Dedifferentiated amniotic fluid mesenchymal stem cell (primary cell): ENCODE results near the gene S100A4.

ENCODE experiments used
- DNase-seq: peaks from one replicate; pipeline ENCODE4 v3.0.0-alpha.2; 2016; ENCODE audit errors: extremely low spot score

S100A4 gene

DNA sequence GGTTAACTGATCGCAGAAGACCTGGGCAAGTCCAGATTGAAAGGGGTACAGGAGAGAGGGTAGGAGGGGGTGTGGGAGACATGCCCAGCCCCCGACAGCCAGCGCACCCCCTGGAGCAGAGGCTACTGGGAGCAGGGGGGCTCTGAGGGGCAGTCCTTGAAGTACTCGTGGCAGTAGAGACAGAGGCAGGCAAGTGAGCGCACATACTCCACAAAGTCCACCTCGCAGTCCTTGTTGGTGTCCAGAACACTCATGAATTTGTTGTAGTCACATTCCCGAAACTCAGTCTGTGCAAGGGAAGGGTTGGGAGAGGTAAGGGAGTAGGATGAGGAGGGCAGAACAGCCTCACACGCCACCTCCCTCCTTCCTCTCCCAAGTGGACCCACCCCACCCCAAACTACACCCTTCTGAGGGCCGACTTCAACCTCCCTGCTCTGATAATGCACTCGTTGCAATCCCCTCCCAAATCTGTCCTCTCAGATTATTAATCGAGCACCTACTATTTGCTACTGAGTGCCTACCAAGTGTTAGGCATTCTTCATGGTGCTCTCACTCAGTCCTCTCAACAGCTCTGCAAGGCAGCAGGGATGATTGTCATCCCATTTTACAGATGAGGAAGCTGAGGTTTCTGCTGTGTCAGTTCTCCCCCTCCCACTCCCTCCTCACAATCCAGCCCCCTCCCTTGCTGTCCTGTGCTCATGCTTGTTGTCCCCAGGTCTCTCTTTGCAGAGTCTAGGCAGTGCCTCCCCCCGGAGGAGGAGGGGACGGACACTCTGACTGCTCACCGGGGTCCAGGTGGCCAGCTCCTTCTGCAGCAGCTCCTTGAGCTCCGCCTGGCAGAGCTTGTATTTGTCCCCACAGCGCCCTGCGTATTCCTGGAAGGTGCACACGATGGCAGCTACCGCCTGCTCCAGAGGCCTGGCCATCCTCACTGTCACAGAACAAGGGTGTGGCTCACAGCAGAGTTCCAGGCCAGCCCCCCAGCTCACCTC is 2.2 kb upstream of the S100A4 start:
- DNase-seq, result no peak

DNA sequence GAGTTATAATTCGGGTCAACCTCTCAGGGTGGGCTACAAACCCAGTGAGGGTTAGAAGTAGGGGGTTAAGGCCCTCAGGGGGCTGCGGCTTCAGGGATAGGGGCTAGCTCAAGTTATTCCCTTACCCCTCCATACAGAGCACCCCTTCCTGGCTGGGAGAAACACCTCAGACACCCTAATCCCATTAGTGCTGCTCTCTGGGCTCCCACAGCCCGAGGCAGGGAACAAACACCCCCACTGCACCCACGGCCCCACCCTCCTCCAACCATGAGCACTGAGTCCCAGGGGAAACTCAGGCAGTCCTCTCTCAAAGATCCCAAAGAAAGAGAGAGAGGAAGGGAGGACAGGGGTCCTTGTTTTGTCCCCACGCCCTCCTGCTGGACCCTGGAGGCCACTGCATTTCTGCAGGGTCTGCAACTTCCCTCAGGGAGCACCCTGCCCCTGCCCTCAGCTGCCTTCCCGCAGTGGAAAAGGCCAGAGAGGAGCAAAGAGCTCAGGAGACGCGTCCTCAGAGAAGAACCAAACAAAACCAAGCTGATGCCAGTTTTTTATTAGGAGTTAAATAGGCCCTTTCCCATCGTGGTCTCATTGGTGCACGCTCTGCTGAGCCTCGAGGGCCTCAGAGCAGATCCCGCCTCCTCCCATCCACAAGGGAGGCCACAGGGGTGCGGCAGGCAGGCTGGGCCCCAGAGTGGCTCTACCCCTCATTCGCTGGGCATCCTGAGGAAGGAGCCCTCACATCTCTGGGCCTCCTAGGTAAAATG is 1.4 kb upstream of the S100A4 start:
- no peak for DNase-seq

- DNase-seq, result no peak
Observed at GRCh38 chr1:153546371-153546770, 765 bp upstream of the S100A4 start.

DNA sequence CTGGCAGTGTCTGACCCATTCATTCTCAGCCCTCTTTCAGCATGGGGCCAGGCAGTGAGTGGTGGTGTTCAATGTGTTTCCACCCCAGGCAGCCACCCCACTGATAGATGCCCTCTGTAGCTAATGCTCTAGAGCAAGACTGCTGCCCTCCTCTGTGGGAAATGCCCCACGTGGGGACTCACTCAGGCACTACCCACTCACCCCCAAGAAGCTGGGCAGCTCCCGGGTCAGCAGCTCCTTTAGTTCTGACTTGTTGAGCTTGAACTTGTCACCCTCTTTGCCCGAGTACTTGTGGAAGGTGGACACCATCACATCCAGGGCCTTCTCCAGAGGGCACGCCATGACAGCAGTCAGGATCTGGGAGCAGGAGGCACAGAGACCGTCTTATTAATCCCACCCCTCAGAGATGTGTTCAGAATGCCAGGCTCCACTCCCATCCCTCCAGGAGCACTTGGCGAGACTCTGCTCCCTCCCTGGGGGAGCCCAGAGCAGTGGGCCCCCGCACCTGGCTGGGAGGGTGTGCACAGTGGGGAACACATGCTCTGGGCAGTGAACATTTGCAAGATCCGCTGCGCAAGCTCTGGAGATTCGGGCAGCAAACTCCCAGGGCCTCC is 1.0 kb downstream of the S100A4 start:
- DNase-seq, result no peak

DNA sequence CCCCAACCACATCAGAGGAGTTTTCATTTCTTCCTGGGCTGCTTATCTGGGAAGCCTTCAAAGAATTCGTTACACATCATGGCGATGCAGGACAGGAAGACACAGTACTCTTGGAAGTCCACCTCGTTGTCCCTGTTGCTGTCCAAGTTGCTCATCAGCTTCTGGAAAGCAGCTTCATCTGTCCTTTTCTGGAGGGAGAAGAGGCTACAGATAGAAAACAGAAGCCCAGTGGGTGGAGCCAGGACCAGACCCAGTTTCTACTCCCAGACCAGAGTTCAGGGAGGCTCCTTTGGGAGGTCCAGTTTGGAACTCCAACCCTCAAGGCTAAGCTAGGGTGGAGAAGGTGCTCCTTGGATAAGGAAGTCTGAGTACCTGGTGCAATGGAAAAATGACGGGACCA is 1.9 kb downstream of the S100A4 start:
- no peak for DNase-seq

DNA sequence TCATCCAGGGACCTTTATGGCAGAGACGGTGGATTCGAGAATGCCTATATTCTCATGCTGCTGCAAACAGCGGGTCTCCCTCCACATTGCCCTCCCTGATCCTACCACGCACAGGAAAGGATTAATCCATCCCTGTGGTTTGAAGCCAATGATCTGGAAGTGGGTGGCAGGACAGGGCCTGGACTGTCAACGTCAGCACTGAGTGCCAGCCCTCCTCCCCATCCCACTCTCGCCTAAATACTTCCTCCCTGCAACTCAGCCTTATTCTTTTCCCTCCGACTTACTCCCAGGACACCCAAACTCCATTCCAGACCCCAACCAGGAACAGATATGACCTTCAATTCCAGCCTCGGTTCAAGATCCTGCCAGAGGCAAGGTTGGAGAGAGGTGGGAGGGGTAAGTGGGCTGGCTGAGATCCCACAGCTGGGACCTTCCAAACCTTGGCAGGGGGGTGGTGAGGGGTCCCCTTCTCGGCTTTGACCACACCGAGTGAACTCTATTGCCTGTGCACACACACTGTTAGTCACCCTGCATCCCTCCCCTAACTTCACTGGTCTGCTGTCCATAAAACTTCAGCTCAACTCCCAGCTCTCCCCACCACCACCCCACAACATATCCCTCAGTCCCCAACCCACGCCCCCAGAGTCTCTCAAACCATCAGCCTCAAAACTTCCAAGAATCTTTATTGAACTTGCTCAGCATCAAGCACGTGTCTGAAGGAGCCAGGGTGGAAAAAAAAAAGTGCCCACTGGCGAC is 2.5 kb downstream of the S100A4 start:
- no peak for DNase-seq

DNA sequence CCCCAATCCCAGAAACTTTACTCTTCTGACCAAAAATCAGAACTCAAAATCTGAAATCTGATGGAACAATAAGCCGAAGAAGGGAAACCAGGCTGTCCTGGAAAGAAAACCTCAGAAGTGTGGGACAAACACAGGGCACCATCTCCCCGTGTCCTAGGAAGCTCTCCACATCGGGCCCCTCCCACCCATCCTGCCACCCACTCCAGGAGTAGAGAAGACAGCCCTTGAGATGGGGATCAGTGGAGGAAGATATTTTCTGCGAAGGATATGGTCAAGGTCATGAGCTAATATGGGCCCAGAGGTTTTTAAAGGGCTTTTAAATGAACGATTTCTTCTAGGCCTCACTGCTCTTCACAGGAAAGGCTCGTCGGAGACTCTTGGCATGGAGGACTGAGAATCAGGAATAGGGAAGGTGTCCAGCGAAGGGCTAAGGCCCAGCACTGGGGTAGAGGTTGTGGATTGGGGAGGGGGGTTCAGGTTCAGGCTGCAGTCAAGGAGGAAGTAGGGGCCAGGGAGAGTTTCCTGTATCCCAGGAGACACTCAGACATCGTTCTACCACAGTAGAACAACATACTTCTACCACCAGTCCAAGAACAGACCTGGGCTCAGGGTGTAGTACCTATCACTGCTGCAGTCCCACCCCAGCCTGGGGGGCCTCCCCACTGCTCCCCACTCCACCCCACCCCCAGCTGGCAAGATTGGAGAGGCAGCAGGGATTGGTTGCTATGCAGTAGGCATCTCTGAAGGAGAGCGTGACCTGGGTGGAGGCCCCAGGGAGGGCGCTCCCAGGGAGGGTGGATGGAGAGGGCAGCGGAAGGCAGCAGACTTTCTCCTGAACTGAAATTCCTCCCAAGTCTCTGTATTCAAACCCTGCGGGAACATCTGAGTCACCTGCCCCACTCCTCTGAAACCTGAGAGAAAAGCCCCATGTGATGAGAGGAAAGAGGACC is 3.7 kb downstream of the S100A4 start:
- DNase-seq, result no peak

DNA sequence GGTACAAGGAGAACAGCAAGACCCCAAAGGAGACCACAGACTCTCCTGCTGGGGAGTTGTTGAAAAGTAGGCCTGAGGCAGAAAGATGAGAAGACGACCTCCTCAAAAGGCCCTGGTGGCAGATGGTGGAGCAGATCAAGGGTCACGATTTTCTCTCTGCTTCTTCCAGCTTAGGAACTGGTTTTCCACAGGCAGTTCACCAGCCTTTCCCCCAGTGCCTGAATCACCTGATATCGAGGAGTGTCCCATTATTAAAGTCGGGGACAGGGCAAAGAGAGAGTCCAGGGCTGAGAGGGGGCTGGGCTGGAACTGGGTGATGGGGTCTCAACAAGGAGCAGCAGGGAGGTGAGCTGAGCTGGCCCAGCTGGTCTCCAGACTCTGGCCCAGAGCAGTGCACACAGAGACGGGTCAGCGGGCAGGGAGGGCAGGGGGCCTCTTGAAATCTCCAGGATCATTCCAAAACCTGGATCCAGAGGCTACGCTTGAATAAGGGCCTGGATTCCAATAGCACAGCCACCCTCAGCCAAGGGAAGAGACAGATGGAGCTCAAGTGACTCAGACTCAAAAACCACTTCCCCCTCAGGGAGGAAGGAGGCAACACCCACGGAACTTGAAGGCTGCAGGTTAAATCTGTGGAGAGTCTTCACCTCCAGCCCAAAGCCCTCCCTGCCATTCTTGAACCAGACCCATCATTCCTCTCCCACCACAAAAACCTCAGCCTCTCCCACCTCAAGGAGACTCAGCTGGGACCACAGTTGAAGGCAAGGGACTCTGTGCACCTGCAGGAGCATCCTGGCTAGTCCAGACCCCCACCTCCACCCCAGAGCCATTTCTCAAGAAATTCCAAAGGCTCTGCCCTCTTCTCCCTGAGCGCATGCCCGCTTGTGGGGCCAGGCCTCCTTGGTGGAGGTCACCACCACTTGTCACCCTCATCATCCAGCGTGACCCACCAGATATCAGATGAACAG is 4.9 kb downstream of the S100A4 start, which contains the start of gene S100A5:
S100A5 (minus strand) TSS at position 541 of the 968 bp plus-strand sequence. CDS start 743 bp downstream, outside the sequence.
- DNase-seq, result peak; percentile 54

DNA sequence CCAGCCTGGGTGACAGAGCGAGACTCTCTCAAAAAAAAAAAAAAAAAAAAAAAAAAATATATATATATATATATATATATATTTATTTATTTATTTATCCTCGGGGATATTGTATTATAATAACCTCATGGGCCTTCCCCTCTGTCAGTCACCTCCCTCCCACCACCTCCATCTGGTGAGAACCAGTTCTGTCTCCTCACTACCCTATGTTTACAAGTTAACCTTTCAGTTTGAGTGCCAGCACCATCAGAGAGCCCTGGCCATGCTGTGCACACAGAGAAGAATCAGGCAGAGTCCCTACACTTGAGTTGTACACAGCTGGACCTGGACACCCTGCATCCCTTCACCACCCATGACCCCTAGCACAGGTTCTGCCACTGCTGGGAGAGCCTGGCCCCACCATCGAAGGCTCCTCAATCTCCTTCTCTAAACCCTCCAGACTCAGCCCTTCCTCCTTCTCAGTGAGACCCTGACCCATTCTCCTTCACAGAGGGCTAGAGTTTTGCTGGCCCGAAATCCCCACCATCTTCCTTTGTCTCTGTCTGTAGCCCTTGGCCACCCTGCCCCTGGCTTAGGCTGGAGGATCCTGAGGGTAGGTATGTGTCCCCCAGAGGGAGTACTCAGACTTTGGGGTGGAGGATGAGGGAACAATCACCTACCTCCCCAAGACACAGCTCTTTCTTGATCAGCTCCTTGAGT is 6.1 kb downstream of the S100A4 start:
- DNase-seq, result no peak

DNA sequence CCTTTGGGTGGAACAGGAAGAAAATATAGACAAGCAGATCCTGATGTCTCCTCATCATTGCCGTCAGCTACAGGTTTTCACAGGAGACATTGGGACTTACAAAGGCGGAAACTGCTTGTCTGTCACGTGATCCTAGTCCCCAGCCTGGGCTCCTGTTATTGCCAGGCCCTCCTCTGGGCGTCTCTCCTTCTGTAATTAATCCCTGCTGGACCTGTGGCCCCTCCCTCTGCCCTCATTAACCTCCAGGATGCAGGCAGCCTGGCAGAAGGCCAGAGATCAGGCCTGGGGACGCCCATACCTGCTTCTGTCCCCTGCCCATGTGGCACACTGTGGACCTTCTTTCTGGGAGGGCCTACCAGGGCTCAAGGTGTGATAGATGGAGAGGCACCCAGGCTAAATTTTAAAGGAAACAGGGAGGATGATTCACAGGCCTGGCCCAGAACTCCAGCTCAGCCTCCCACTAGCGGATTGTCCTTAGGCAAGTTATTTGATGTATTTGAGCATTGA is 7.2 kb downstream of the S100A4 start:
- DNase-seq, result no peak

GRCh38 chr1:153537376-153537730 is 8.3 kb downstream of the S100A4 start:
- DNase-seq, result no peak

GRCh38 chr1:153536671-153537375 is 8.8 kb downstream of the S100A4 start:
- no peak for DNase-seq

GRCh38 chr1:153536012-153536670 is 9.5 kb downstream of the S100A4 start:
- peak; percentile 85 for DNase-seq

- DNase-seq, result no peak
Observed at GRCh38 chr1:153535242-153536011, 10.2 kb downstream of the S100A4 start, which contains the start of gene S100A6. Gene S100A6 (minus strand): TSS chr1:153535991. CDS start chr1:153535339, 652 bp downstream.

GRCh38 chr1:153534925-153535241 is 10.7 kb downstream of the S100A4 start:
- no peak for DNase-seq

- no peak for DNase-seq
Observed at GRCh38 chr1:153534226-153534924, 11.2 kb downstream of the S100A4 start.
